NCI-H510A treated with DMSO at 0.1 percent for 48 hours (cell line): ENCODE data around the gene SLX4IP.
"Not testable (repeated sequence)": the region's sequence is repeated elsewhere in the genome, so short reads cannot be mapped to it uniquely, and the experiment has no call there.

Source experiments
- DNase-seq: peaks from one replicate; lab custom pipeline; 2025; lab: John Stamatoyannopoulos, UW

The SLX4IP gene

GRCh38 chr20:10573951-10574339 is 138.8 kb downstream of the SLX4IP start:
- DNase-seq, result no peak

DNA sequence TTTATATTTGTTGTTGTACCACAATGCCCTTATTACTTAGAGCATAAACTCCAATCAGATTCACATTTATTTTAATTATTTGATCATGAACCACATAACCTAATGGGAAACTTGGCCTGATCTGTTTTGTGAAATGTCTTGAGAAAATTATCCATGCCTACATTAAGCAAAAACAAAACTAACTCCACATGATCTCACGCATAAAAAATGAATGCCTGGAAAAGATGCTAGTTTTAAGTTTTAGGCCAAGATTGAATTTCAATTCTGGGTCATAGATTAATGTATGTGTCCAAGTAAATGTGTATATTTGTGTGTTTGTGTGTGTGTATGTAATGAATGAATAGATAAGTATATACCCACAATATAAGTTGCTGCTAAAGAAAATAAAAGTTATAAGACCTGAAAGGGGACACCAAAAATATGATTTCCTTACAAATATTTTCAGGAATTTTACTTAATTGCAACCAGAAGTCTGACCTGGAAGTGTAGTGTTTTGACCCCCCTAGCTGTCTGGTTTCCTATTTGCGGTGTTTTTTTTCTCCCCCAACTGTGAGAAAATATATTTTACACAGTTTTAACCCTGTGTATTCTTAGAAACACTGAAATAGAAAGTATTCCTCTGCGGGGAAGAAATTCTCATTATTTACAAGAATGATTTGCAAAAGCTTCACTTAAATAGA is 141.4 kb downstream of the SLX4IP start:
- DNase-seq, result no peak

GRCh38 chr20:10577648-10578047 is 142.5 kb downstream of the SLX4IP start:
- DNase-seq, result no peak

DNA sequence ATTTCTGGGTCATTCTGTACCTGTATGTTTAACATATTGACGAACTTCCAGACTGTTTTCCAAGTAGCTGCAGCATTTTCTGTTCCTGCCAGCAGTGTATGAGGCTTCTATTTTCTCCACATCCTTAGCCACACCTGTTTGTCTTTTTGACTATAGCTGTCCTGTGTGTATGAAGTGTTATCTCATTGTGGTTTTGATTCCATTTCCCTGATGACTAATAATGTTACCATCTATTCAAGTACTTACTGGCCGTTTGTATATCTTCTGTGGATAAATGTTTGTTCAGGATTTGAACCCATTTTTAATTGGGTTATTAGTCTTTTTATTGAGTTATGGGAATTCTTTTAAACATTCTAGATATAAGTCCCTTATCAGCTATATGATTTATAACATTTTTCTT is 143.5 kb downstream of the SLX4IP start:
- DNase-seq, result peak; percentile 62

- no peak for DNase-seq
These were observed 144.8 kb downstream of the SLX4IP start for GRCh38 chr20:10579942-10580341.

DNA sequence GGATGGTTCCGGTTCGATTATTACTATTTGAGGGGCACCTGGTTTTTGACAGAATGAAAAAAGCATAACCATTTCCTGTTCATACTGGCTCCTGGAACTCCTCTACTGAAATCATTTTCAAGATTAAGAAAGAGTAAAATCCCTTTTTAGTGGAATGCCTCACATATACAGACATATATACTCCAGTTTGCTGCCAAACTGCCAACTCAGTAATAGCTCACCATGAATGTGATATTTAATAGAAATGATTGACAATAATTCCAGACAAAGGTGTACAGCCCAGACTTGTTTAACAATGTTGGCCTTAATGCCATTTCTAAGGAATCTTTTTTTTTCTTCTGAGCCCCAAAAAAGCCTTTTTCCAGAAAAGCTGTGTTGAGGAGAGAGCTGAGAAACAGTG is 145.6 kb downstream of the SLX4IP start:
- DNase-seq, result no peak

DNA sequence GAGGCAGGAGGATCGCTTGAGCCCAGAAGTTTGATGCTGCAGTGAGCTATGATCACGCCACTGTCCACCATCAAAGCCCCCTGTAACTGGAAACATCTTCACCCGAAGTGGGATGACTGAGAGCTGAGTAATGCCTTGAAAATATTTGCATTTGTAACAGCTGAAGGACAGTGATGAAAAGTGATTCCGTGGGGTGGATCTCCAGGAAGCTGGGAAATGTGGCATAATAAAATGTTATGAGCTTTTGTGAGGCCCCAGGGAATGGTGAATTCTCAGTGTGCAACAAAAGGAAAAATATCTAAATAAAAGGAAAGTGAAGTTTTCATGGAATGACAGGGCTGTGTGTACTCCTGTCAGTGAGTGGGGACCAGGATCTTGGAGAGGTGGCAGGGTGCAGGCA is 146.7 kb downstream of the SLX4IP start:
- DNase-seq, result no peak

- DNase-seq, result no peak
These were observed 149.3 kb downstream of the SLX4IP start for GRCh38 chr20:10584371-10584770.

DNA sequence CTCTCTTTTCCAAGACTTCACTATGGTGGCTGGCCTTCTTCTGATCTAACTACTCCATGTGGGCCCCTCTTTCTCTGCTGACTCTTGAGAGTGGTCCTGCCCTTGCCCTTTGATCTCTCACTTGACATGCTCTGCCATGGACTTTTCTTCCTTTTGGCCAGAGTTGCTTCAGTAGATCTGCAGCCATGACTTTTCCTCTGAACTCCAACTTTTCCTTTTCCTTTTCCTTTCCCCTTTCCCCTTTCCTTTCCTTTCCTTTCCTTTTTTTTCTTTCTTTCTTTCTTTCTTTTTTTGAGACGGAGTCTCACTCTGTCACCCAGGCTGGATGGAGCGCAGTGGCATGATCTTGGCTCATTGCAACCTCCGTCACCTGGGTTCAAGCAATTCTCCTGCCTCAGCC is 150.2 kb downstream of the SLX4IP start:
- no peak for DNase-seq

- no peak for DNase-seq
These were observed 151.2 kb downstream of the SLX4IP start for GRCh38 chr20:10586296-10586695.

DNA sequence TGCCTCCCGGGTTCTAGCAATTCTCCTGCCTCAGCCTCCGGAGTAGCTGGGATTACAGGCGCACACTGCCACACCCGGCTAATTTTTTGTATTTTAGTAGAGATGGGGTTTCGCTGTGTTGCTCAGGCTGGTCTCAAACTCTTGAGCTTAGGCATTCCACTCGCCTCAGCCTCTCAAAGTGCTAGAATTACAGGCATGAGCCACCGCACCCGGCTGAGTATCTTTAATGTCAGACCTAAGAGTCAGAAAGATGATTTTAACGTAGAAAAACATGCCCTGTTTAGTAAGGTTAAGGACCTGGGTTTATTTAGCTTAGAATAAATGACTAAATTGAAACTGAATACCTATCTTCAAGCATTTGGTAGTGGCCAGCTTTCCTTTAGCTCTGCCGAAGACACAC is 155.3 kb downstream of the SLX4IP start:
- not testable (repeated sequence) for DNase-seq

DNA sequence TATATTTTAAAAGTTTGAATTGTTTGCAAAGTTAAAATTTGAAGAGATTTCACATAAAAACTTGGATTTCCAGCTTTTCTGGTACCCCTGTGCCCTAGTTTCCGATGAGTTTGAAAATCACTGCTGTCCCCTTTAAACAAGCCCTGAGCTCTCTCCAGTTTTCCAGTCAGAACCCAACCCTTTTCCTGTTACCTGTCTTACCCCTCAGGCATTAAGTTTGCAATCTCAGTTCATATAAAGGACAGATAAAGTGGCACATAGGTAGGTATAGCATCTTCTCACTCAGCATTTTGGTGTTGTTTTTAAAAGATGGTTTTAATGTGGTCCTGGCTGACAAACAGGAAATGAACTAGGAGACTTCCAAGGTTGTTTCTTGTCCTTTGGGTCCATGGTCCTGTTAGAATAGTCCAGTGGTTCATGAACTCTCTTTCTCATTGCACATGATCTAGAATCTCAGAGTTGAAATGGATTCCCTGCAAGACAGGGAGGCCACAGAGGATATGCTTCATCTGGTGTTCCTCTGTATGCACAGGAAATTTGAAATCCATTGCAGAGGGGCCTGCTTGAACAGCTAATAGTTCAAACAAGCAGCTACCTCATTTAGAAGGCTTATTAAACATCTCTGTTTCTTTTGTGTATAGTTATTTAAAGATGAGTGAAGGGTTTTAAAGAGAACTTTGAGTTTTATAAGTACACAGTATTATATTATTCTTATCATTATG is 156.0 kb downstream of the SLX4IP start:
- DNase-seq, result no peak

- DNase-seq, result no peak
These were observed 156.9 kb downstream of the SLX4IP start for GRCh38 chr20:10591946-10592521.

GRCh38 chr20:10594296-10594868 is 159.3 kb downstream of the SLX4IP start:
- no peak for DNase-seq

DNA sequence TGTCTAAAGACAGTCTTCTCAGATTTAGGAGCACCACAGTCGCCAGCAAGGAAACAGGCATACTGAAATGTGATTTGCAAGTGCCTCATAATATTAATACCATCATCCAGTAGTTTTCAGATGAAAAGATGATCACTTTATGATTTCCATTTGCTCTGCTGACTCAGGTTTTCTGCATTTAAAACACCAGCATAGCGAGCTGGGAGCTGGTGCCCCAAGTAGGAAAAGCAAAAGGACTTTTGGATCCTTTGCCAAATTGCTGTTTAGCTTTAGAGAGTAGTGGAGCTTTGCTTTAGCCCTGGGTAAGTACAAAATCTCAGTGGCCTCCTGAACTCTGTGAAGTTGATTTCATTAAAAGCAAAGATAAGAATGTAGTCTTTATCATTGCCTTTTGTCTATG is 160.2 kb downstream of the SLX4IP start:
- DNase-seq, result no peak

DNA sequence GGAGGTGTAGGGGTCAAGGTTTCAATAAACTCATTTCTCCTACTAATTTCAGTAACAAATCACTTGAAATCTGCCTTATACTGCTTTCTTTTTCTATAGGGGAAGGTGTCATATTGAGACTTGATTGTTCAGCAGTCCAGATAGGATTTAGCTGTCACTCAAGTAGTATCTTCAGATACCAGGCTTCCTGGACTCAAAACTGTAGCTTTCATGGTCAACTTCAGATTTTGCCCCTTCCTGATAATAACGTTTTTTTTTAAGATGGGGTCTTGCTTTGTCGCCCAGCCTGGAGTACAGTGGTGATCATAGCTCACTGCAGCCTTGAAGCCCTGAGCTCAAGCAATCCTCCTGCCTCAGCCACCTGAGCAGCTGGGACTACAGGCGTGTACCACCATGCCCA is 160.9 kb downstream of the SLX4IP start:
- DNase-seq, result peak; percentile 28

GRCh38 chr20:10596710-10597121 is 161.6 kb downstream of the SLX4IP start:
- no peak for DNase-seq

GRCh38 chr20:10597637-10598036 is 162.5 kb downstream of the SLX4IP start:
- no peak for DNase-seq

GRCh38 chr20:10602221-10602871 is 167.2 kb downstream of the SLX4IP start:
- no peak for DNase-seq

- DNase-seq, result no peak
These were observed 168.3 kb downstream of the SLX4IP start for GRCh38 chr20:10603378-10603777.

- no peak for DNase-seq
These were observed 169.1 kb downstream of the SLX4IP start for GRCh38 chr20:10603971-10604864.
